ENCODE data around the gene HOXB3. TPM values are rescaled to one million over a fixed set of nuclear protein-coding genes. Genes with fewer than 3 reads are reported as not detected.
"Not testable (repeated sequence)": the region's sequence is repeated elsewhere in the genome, so short reads cannot be mapped to it uniquely, and the experiment has no call there.

Gene HOXB3
- total RNA-seq, 1 donor from 2014 or later, result 4.2 TPM

- Histone ChIP-seq H3K27me3 (ENCODE audit: control insufficient read depth in 3 of 3, insufficient read depth in 3 of 3, low read length in 3 of 3) (peaks cover 0 to 50% (median 47%) of the 10 kb centered on the region in 3 donors), H3K9me3 (ENCODE audit: control insufficient read depth in 3 of 3, low read length in 3 of 3) (no peaks in the 10 kb centered on the region), H3K9ac (ENCODE audit: low read depth in 1 of 3, low read length in 3 of 3) (peak overlapping the region in 1 of 3 donors; percentile 79), H3K36me3 (ENCODE audit: control insufficient read depth in 3 of 3, insufficient read depth in 3 of 3, low read length in 3 of 3) (no peaks in the 10 kb centered on the region), H3K4me1 (ENCODE audit: control insufficient read depth in 3 of 3, insufficient read depth in 3 of 3, low read length in 3 of 3) (peaks cover 4 to 29% (median 5%) of the 10 kb centered on the region in 3 donors), H3K27ac (ENCODE audit: low read depth, low read length) (peak overlapping the region; percentile 62), H3K4me3 (ENCODE audit: low read length in 3 of 3) (peak overlapping the region; percentile 15 to 91 (median 45))
These were observed 48.9 kb downstream of the HOXB3 start for GRCh38 chr17:48541036-48541576.

GRCh38 chr17:48540213-48540612 lies 49.8 kb downstream of the HOXB3 start:
- Histone ChIP-seq H3K27ac (ENCODE audit: low read depth, low read length) (no peak overlapping the region), H3K4me1 (ENCODE audit: control insufficient read depth in 3 of 3, insufficient read depth in 3 of 3, low read length in 3 of 3) (peaks cover 4 to 21% (median 5%) of the 10 kb centered on the region in 3 donors), H3K9me3 (ENCODE audit: control insufficient read depth in 3 of 3, low read length in 3 of 3) (no peaks in the 10 kb centered on the region), H3K27me3 (ENCODE audit: control insufficient read depth in 3 of 3, insufficient read depth in 3 of 3, low read length in 3 of 3) (peaks cover 0 to 43% (median 40%) of the 10 kb centered on the region in 3 donors), H3K9ac (ENCODE audit: low read depth in 1 of 3, low read length in 3 of 3) (no peak overlapping the region), H3K36me3 (ENCODE audit: control insufficient read depth in 3 of 3, insufficient read depth in 3 of 3, low read length in 3 of 3) (no peaks in the 10 kb centered on the region), H3K4me3 (ENCODE audit: low read length in 3 of 3) (no peak overlapping the region)

DNA sequence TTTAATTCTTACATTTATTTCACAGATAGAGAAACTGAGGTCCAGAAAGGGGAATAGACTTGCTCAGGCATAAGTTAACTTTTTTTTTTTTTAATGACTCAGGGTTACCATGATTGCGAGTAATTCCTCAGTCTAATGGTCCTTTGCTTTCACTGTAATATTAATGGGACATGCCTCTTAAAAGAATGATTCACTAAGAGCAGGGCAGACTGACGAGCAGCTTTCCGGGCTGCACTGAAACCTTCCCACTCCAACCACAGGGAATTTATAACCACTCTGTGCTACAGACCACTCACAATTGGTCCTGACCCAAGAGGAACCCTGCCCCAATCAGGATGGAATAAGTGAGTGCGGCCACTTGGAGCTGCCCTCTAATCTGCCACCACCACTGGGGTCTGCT lies 50.9 kb downstream of the HOXB3 start:
- no peak overlapping the region for H3K27ac ChIP-seq (ENCODE audit: low read depth, low read length)
- H3K4me1 ChIP-seq (ENCODE audit: control insufficient read depth in 3 of 3, insufficient read depth in 3 of 3, low read length in 3 of 3), result peaks cover 4 to 18% (median 5%) of the 10 kb centered on the region in 3 donors
- H3K27me3 ChIP-seq (ENCODE audit: control insufficient read depth in 3 of 3, insufficient read depth in 3 of 3, low read length in 3 of 3), result peaks cover 0 to 40% (median 37%) of the 10 kb centered on the region in 3 donors
- H3K36me3 ChIP-seq (ENCODE audit: control insufficient read depth in 3 of 3, insufficient read depth in 3 of 3, low read length in 3 of 3), result no peaks in the 10 kb centered on the region
- no peak overlapping the region for H3K4me3 ChIP-seq (ENCODE audit: low read length in 3 of 3)
- H3K9ac ChIP-seq (ENCODE audit: low read depth in 1 of 3, low read length in 3 of 3), result no peak overlapping the region
- no peaks in the 10 kb centered on the region for H3K9me3 ChIP-seq (ENCODE audit: control insufficient read depth in 3 of 3, low read length in 3 of 3)

DNA sequence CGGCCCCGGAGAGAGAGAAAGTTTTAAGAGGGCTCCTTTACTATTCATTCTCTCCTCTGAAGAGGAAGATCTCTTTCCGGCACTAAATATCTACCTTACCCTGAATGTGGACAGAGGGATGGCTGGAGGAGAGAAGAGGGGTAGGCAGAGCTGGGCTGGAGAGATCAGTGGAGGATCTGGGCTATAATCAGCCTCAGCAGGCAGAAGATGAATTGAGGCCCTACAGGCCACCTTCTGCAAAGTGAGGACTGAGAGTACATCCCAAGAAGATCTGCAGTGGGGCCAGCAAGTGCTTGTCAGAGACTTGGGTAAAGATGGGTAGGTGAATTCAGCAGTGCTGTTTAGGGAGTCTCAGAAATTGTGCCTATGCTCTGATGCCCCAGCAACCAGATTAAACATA lies 52.7 kb downstream of the HOXB3 start:
- peaks cover 0 to 33% (median 24%) of the 10 kb centered on the region in 3 donors for H3K27me3 ChIP-seq (ENCODE audit: control insufficient read depth in 3 of 3, insufficient read depth in 3 of 3, low read length in 3 of 3)
- no peak overlapping the region for H3K9ac ChIP-seq (ENCODE audit: low read depth in 1 of 3, low read length in 3 of 3)
- H3K4me3 ChIP-seq (ENCODE audit: low read length in 3 of 3), result no peak overlapping the region
- no peaks in the 10 kb centered on the region for H3K9me3 ChIP-seq (ENCODE audit: control insufficient read depth in 3 of 3, low read length in 3 of 3)
- H3K36me3 ChIP-seq (ENCODE audit: control insufficient read depth in 3 of 3, insufficient read depth in 3 of 3, low read length in 3 of 3), result no peaks in the 10 kb centered on the region
- H3K27ac ChIP-seq (ENCODE audit: low read depth, low read length), result no peak overlapping the region
- H3K4me1 ChIP-seq (ENCODE audit: control insufficient read depth in 3 of 3, insufficient read depth in 3 of 3, low read length in 3 of 3), result peaks cover 0 to 14% (median 0%) of the 10 kb centered on the region in 3 donors

DNA sequence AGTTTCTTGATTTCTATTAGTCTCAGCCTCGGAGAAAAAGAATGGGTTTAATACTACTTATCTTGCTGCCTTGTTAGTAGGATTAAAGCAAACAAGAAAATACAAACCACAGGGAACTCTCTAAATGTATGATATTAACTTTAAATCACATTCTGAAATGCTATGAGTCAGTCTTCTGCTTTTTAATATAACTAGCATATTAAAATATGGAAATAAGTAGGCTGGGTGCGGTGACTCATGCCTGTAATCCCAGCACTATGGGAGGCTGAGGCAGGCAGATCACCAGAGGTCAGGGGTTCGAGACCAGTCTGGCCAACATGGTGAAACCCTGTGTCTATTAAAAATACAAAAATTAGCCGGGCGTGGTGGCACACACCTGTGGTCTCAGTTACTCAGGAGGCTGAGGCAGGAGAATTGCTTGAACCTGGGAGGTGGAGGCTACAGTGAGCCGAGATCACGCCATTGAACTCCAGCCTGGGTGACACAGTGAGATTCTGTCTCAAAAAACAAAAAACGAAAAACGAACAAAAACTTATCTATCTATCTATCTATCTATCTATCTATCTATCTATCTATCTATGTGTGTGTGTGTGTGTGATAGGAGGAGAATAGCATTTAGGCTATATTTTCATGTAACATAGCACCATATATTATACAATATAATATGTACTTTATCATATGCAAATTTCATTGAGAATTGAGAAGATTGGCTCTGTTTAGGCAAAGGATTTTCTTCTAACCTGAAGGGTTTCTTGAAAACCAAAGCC lies 54.1 kb downstream of the HOXB3 start:
- not testable (repeated sequence) for H3K36me3 ChIP-seq (ENCODE audit: control insufficient read depth in 3 of 3, insufficient read depth in 3 of 3, low read length in 3 of 3); H3K9ac ChIP-seq (ENCODE audit: low read depth in 1 of 3, low read length in 3 of 3); H3K27ac ChIP-seq (ENCODE audit: low read depth, low read length); H3K9me3 ChIP-seq (ENCODE audit: control insufficient read depth in 3 of 3, low read length in 3 of 3); H3K4me3 ChIP-seq (ENCODE audit: low read length in 3 of 3); H3K4me1 ChIP-seq (ENCODE audit: control insufficient read depth in 3 of 3, insufficient read depth in 3 of 3, low read length in 3 of 3)
- H3K27me3 ChIP-seq (ENCODE audit: control insufficient read depth in 3 of 3, insufficient read depth in 3 of 3, low read length in 3 of 3), result peaks cover 0 to 25% (median 12%) of the 10 kb centered on the region in 3 donors

DNA sequence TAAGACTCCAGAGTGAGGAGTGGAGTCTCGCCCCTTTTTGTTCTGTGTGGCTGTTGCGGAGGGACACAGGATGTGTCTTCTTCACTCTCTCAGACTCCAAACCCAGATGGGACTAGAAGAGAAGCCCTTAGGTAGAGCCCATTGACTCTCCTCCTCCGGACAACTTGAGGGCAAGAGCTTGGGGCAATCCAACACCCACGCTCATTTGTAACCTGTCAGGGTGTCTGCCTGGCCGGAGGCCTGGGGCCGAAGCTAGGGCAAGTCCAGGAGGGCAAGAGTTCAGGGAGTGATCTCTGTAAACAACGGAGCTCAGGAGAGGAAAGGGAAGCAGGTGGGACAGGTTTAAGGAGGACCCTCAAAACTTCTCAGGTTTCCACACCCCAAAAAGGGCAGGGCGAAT lies 57.8 kb downstream of the HOXB3 start:
- no peak overlapping the region for H3K4me3 ChIP-seq (ENCODE audit: low read length in 3 of 3)
- H3K9ac ChIP-seq (ENCODE audit: low read depth in 1 of 3, low read length in 3 of 3), result no peak overlapping the region
- no peaks in the 10 kb centered on the region for H3K36me3 ChIP-seq (ENCODE audit: control insufficient read depth in 3 of 3, insufficient read depth in 3 of 3, low read length in 3 of 3)
- H3K4me1 ChIP-seq (ENCODE audit: control insufficient read depth in 3 of 3, insufficient read depth in 3 of 3, low read length in 3 of 3), result no peaks in the 10 kb centered on the region
- peaks cover 7 to 38% (median 15%) of the 10 kb centered on the region in 3 donors for H3K27me3 ChIP-seq (ENCODE audit: control insufficient read depth in 3 of 3, insufficient read depth in 3 of 3, low read length in 3 of 3)
- no peaks in the 10 kb centered on the region for H3K9me3 ChIP-seq (ENCODE audit: control insufficient read depth in 3 of 3, low read length in 3 of 3)
- no peak overlapping the region for H3K27ac ChIP-seq (ENCODE audit: low read depth, low read length)

DNA sequence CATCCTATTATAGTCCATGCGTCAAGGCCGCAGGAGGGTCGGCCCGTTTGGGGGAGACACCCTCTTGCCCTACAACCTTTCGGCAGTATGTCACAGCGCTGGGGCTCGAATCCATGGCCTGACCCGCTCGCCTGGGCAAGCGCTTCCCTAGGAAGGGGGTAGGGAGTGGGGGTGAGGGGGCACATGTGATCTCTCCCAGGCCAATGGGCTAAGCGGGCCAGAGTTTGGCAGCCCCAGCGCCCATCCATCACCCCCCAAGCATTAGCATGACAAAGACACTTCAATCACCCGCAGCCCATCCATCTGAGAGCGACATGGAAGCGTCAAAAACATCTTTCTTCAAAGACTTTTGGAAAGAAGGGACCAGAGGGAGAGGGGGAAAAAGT lies 59.2 kb downstream of the HOXB3 start, which contains the start of gene HOXB1:
HOXB1 (minus strand) TSS at position 125 of the 386 bp plus-strand sequence; CDS start at position 18, 107 bp downstream.
- H3K36me3 ChIP-seq (ENCODE audit: control insufficient read depth in 3 of 3, insufficient read depth in 3 of 3, low read length in 3 of 3), result no peaks in the 10 kb centered on the region
- H3K27ac ChIP-seq (ENCODE audit: low read depth, low read length), result no peak within 1 kb of the TSS
- peaks cover 14 to 50% (median 21%) of the 10 kb centered on the region in 3 donors for H3K27me3 ChIP-seq (ENCODE audit: control insufficient read depth in 3 of 3, insufficient read depth in 3 of 3, low read length in 3 of 3)
- H3K9me3 ChIP-seq (ENCODE audit: control insufficient read depth in 3 of 3, low read length in 3 of 3), result no peaks in the 10 kb centered on the region
- H3K9ac ChIP-seq (ENCODE audit: low read depth in 1 of 3, low read length in 3 of 3), result no peak within 1 kb of the TSS
- no peak within 1 kb of the TSS for H3K4me3 ChIP-seq (ENCODE audit: low read length in 3 of 3)
- H3K4me1 ChIP-seq (ENCODE audit: control insufficient read depth in 3 of 3, insufficient read depth in 3 of 3, low read length in 3 of 3), result no peaks in the 10 kb centered on the region

DNA sequence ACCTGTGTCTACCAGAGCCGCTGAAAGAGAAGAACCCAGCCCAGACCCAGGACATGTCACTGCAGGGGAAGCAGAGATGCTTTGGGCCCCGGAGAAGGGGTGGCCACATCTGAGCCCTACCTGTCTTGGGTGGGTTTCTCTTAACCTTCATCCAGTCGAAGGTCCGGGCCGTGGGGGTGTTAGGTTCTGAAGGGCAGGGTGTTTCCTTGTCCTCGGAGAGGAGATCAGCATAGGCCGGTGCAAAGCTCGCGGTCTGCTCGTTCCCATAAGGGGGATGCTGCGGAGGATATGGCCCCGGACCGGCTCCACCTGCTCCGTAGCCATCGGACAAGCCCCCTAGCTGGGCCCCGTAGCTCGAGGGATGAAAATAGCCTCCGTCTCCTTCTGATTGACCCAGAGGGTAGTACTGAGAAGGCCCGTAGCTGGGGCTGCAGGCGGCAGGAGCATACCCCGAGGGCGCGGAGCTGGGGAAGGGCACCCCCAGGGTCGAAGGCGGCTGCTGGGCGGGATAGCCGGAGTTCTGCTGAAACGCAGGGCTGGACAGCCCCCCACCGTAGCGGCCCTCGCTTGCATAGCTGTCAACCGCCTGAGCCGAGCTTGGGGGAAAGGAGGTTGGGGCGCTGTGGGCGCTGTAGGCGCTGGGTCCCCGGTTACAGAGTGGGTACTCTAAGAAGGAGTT lies 59.7 kb downstream of the HOXB3 start:
- Histone ChIP-seq H3K27ac (ENCODE audit: low read depth, low read length) (no peak overlapping the region), H3K9ac (ENCODE audit: low read depth in 1 of 3, low read length in 3 of 3) (no peak overlapping the region), H3K4me1 (ENCODE audit: control insufficient read depth in 3 of 3, insufficient read depth in 3 of 3, low read length in 3 of 3) (no peaks in the 10 kb centered on the region), H3K36me3 (ENCODE audit: control insufficient read depth in 3 of 3, insufficient read depth in 3 of 3, low read length in 3 of 3) (no peaks in the 10 kb centered on the region), H3K27me3 (ENCODE audit: control insufficient read depth in 3 of 3, insufficient read depth in 3 of 3, low read length in 3 of 3) (peaks cover 19 to 53% (median 21%) of the 10 kb centered on the region in 3 donors), H3K4me3 (ENCODE audit: low read length in 3 of 3) (no peak overlapping the region), H3K9me3 (ENCODE audit: control insufficient read depth in 3 of 3, low read length in 3 of 3) (no peaks in the 10 kb centered on the region)

- Histone ChIP-seq H3K9ac (ENCODE audit: low read depth in 1 of 3, low read length in 3 of 3) (no peak overlapping the region), H3K4me3 (ENCODE audit: low read length in 3 of 3) (no peak overlapping the region), H3K9me3 (ENCODE audit: control insufficient read depth in 3 of 3, low read length in 3 of 3) (no peaks in the 10 kb centered on the region), H3K36me3 (ENCODE audit: control insufficient read depth in 3 of 3, insufficient read depth in 3 of 3, low read length in 3 of 3) (no peaks in the 10 kb centered on the region), H3K27me3 (ENCODE audit: control insufficient read depth in 3 of 3, insufficient read depth in 3 of 3, low read length in 3 of 3) (peaks cover 19 to 53% (median 21%) of the 10 kb centered on the region in 3 donors), H3K27ac (ENCODE audit: low read depth, low read length) (no peak overlapping the region), H3K4me1 (ENCODE audit: control insufficient read depth in 3 of 3, insufficient read depth in 3 of 3, low read length in 3 of 3) (no peaks in the 10 kb centered on the region)
These were observed 60.4 kb downstream of the HOXB3 start for GRCh38 chr17:48529683-48530009.

All from skeletal muscle tissue (tissue), 4 donors.